ENCODE results near the gene SLC29A3. TPM values are rescaled to one million over a fixed set of nuclear protein-coding genes. Genes with fewer than 3 reads are reported as not detected.

Gene SLC29A3
- total and polyA plus RNA-seq, 10 of the 15 experiments (the other 5 are each of a cell fraction or from before 2014, with no cell fraction given): 1.5 to 4.0 (median 2.7) TPM

DNA sequence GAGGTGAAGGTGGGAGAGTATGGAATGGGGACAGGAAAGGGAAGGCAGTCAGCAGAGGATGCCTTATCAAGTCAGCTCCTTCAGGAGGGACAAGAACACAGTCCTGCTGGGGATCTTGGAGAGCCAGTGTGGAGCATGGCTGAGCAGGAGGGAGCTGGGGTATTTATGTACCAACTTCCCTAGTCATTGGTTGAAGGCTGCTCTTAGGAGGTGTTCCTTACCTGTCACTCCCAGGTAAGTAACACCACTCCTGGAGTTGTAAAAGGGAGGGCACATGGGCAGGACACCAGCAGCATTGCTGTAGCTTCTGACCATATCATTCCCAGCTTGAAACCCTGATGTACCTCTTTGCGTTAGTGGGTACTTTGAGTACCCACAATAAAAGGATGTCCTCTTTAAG is 29.8 kb downstream of the SLC29A3 start:
- Histone ChIP-seq H3K27me3 (replicated peaks in 1 of 2; ENCODE audit: control insufficient read depth in 2 of 2, insufficient read depth in 2 of 2, low read length in 1 of 2) (no peaks in the 10 kb centered on the region), H4K20me1 (ENCODE audit: control insufficient read depth, insufficient read depth) (no peaks in the 10 kb centered on the region), H3K79me2 (ENCODE audit: control insufficient read depth, insufficient read depth, low read length) (no peaks in the 10 kb centered on the region), H3K4me2 (ENCODE audit: control insufficient read depth, insufficient read depth) (no peak overlapping the region), H3K9me3 (replicated peaks; ENCODE audit: control insufficient read depth, insufficient read depth, low read length) (no peaks in the 10 kb centered on the region), H3K27ac (ENCODE audit: control insufficient read depth, insufficient read depth) (no peak overlapping the region), H3K9ac (ENCODE audit: control insufficient read depth, insufficient read depth, low read length) (no peak overlapping the region), H3K36me3 (ENCODE audit: control insufficient read depth in 2 of 2, insufficient read depth in 2 of 2, low read length in 1 of 2) (no peaks in the 10 kb centered on the region), H3K4me3 (no peak overlapping the region), H3K4me1 (ENCODE audit: control insufficient read depth, insufficient read depth, low read length) (no peaks in the 10 kb centered on the region), H2AFZ (ENCODE audit: control insufficient read depth, low read depth, low read length) (no peak overlapping the region)
- 95% methylated on average over 1 of the region's 1 CpG for whole genome bisulfite sequencing (ENCODE audit: insufficient coverage, insufficient replicate concordance, low lambda C conversion rate, missing lambda C conversion rate)
- intact Hi-C loops (cut with micrococcal nuclease; ENCODE audit: unreplicated experiment): no loop called here
- no peak for FAIRE-seq
- ChIA-PET POLR2A (no interaction called here), RAD21 (ENCODE audit: unreplicated experiment) (no interaction called here), SMC1A (ENCODE audit: uncharacterized antibody, unreplicated experiment) (interaction anchor here (2.1 kb wide), 1 partner anchor 23 kb away, joined by 5 read pairs; no protein-coding TSS in a partner anchor), CTCF (interaction anchor here (2.4 kb wide), 1 partner anchor 28 kb away, joined by 6 read pairs; no protein-coding TSS in a partner anchor)
- no peak for ATAC-seq
- DNase-seq (ENCODE audit: low read depth, low spot score): no peak
- BruUV-seq (replicated peaks): no TSS peak
- in situ Hi-C loops (cut with MboI): no loop called here
- TF ChIP-seq HDAC2 (IDR thresholded peaks at IDR 0.05) (no peak), BCL11A (IDR thresholded peaks at IDR 0.05; ENCODE audit: low read depth, low read length) (no peak), FOXK2 (IDR thresholded peaks at IDR 0.05) (no peak), TCF7 (IDR thresholded peaks at IDR 0.05; ENCODE audit: borderline replicate concordance) (no peak), RB1 (IDR thresholded peaks at IDR 0.05; ENCODE audit: borderline replicate concordance) (no peak), YBX1 (IDR thresholded peaks at IDR 0.05) (no peak), TBL1XR1 (IDR thresholded peaks at IDR 0.05; ENCODE audit: low read depth, low read length) (no peak), CBFB (IDR thresholded peaks at IDR 0.05; ENCODE audit: low read depth) (no peak), MXI1 (IDR thresholded peaks at IDR 0.05; ENCODE audit: low read depth, low read length) (no peak), ZNF207 (IDR thresholded peaks at IDR 0.05; ENCODE audit: borderline replicate concordance) (no peak), EGR1 (IDR thresholded peaks at IDR 0.05; ENCODE audit: borderline replicate concordance in 1 of 2, low read depth in 2 of 2, low read length in 2 of 2) (no peak)
- TF ChIP-seq, protein P1, sequence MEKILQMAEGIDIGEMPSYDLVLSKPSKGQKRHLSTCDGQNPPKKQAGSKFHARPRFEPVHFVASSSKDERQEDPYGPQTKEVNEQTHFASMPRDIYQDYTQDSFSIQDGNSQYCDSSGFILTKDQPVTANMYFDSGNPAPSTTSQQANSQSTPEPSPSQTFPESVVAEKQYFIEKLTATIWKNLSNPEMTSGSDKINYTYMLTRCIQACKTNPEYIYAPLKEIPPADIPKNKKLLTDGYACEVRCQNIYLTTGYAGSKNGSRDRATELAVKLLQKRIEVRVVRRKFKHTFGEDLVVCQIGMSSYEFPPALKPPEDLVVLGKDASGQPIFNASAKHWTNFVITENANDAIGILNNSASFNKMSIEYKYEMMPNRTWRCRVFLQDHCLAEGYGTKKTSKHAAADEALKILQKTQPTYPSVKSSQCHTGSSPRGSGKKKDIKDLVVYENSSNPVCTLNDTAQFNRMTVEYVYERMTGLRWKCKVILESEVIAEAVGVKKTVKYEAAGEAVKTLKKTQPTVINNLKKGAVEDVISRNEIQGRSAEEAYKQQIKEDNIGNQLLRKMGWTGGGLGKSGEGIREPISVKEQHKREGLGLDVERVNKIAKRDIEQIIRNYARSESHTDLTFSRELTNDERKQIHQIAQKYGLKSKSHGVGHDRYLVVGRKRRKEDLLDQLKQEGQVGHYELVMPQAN (conservative IDR thresholded peaks at IDR 0.05): no peak
- TF ChIP-seq, protein P2, sequence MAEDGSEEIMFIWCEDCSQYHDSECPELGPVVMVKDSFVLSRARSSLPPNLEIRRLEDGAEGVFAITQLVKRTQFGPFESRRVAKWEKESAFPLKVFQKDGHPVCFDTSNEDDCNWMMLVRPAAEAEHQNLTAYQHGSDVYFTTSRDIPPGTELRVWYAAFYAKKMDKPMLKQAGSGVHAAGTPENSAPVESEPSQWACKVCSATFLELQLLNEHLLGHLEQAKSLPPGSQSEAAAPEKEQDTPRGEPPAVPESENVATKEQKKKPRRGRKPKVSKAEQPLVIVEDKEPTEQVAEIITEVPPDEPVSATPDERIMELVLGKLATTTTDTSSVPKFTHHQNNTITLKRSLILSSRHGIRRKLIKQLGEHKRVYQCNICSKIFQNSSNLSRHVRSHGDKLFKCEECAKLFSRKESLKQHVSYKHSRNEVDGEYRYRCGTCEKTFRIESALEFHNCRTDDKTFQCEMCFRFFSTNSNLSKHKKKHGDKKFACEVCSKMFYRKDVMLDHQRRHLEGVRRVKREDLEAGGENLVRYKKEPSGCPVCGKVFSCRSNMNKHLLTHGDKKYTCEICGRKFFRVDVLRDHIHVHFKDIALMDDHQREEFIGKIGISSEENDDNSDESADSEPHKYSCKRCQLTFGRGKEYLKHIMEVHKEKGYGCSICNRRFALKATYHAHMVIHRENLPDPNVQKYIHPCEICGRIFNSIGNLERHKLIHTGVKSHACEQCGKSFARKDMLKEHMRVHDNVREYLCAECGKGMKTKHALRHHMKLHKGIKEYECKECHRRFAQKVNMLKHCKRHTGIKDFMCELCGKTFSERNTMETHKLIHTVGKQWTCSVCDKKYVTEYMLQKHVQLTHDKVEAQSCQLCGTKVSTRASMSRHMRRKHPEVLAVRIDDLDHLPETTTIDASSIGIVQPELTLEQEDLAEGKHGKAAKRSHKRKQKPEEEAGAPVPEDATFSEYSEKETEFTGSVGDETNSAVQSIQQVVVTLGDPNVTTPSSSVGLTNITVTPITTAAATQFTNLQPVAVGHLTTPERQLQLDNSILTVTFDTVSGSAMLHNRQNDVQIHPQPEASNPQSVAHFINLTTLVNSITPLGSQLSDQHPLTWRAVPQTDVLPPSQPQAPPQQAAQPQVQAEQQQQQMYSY (CRISPR knock-in tag; IDR thresholded peaks at IDR 0.05): no peak
- TF ChIP-seq, protein P3, sequence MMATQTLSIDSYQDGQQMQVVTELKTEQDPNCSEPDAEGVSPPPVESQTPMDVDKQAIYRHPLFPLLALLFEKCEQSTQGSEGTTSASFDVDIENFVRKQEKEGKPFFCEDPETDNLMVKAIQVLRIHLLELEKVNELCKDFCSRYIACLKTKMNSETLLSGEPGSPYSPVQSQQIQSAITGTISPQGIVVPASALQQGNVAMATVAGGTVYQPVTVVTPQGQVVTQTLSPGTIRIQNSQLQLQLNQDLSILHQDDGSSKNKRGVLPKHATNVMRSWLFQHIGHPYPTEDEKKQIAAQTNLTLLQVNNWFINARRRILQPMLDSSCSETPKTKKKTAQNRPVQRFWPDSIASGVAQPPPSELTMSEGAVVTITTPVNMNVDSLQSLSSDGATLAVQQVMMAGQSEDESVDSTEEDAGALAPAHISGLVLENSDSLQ (IDR thresholded peaks at IDR 0.05): no peak
- TF ChIP-seq, protein P4, sequence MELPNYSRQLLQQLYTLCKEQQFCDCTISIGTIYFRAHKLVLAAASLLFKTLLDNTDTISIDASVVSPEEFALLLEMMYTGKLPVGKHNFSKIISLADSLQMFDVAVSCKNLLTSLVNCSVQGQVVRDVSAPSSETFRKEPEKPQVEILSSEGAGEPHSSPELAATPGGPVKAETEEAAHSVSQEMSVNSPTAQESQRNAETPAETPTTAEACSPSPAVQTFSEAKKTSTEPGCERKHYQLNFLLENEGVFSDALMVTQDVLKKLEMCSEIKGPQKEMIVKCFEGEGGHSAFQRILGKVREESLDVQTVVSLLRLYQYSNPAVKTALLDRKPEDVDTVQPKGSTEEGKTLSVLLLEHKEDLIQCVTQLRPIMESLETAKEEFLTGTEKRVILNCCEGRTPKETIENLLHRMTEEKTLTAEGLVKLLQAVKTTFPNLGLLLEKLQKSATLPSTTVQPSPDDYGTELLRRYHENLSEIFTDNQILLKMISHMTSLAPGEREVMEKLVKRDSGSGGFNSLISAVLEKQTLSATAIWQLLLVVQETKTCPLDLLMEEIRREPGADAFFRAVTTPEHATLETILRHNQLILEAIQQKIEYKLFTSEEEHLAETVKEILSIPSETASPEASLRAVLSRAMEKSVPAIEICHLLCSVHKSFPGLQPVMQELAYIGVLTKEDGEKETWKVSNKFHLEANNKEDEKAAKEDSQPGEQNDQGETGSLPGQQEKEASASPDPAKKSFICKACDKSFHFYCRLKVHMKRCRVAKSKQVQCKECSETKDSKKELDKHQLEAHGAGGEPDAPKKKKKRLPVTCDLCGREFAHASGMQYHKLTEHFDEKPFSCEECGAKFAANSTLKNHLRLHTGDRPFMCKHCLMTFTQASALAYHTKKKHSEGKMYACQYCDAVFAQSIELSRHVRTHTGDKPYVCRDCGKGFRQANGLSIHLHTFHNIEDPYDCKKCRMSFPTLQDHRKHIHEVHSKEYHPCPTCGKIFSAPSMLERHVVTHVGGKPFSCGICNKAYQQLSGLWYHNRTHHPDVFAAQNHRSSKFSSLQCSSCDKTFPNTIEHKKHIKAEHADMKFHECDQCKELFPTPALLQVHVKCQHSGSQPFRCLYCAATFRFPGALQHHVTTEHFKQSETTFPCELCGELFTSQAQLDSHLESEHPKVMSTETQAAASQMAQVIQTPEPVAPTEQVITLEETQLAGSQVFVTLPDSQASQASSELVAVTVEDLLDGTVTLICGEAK (IDR thresholded peaks at IDR 0.05; ENCODE audit: borderline replicate concordance): no peak

Data from GM12878 (cell line).